Dendritic cell treated with granulocyte-macrophage colony-stimulating factor and Interleukin-4, amounts not matched to agents 40 ng/mL and 50 ng/mL, for 4 days (primary cell): ENCODE measurements around the gene METTL9.
"Not testable (repeated sequence)": the region's sequence is repeated elsewhere in the genome, so short reads cannot be mapped to it uniquely, and the experiment has no call there.

Experiments used
- H3K27ac Mint-ChIP-seq: one replicate; pipeline ENCODE4 v1.8.0; 2022; ENCODE audit warnings: mild to moderate bottlenecking, mixed read lengths
- H3K27me3 Mint-ChIP-seq: one replicate; pipeline ENCODE4 v1.8.0; 2022; ENCODE audit warnings: mild to moderate bottlenecking, mixed read lengths
- H3K36me3 Mint-ChIP-seq: one replicate; pipeline ENCODE4 v1.8.0; 2022; ENCODE audit warnings: low read depth, mixed read lengths
- H3K4me1 Mint-ChIP-seq: one replicate; pipeline ENCODE4 v1.8.0; 2022; ENCODE audit warnings: low read depth, mixed read lengths
- H3K4me3 Mint-ChIP-seq: one replicate; pipeline ENCODE4 v1.8.0; 2022; ENCODE audit warnings: mild to moderate bottlenecking, moderate library complexity, mixed read lengths
- H3K9me3 Mint-ChIP-seq: one replicate; pipeline ENCODE4 v1.8.0; 2022; ENCODE audit warnings: mixed read lengths
- intact Hi-C: fragments of 100-400 bp; cut with micrococcal nuclease; formaldehyde crosslinking; loops from one replicate; pipeline ENCODE4 v1.15.0; 2022

The METTL9 gene

DNA sequence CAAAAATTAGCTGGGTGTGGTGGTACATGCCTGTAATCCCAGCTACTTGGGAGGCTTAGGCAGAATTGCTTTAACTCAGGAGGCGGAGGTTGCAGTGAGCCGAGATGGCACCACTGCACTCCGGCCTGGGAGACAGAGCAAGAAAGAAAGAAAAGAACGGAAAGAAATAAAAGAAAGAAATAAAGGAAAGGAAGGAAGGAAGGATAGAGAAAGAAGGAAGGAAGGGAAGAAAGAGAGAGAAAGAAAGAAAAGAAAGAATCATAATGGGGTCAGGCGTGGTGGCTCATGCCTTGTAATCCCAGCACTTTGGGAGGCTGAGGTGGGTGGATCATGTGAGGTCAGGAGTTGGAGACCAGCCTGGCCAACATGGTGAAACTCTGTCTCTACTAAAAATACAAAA, 10.8 kb upstream of the METTL9 start:
- Mint-ChIP-seq H3K27ac (peak overlapping the region; percentile 30), H3K4me1 (peaks cover 39% of the 10 kb centered on the region)
- intact Hi-C loops, H3K4me3 Mint-ChIP-seq, H3K36me3 Mint-ChIP-seq, H3K27me3 Mint-ChIP-seq, H3K9me3 Mint-ChIP-seq: not testable (repeated sequence)

- intact Hi-C loops, result no loop called here
- no peaks in the 10 kb centered on the region for H3K27me3 Mint-ChIP-seq
- peaks cover 36% of the 10 kb centered on the region for H3K4me1 Mint-ChIP-seq
- no peaks in the 10 kb centered on the region for H3K9me3 Mint-ChIP-seq
- H3K27ac Mint-ChIP-seq, result peak overlapping the region; percentile 59
- no peaks in the 10 kb centered on the region for H3K36me3 Mint-ChIP-seq
- no peak overlapping the region for H3K4me3 Mint-ChIP-seq
Observed at GRCh38 chr16:21589551-21589950, 9.8 kb upstream of the METTL9 start.

GRCh38 chr16:21590287-21590686, 9.1 kb upstream of the METTL9 start:
- H3K9me3 Mint-ChIP-seq, result no peaks in the 10 kb centered on the region
- no peaks in the 10 kb centered on the region for H3K36me3 Mint-ChIP-seq
- intact Hi-C loops, result no loop called here
- peaks cover 36% of the 10 kb centered on the region for H3K4me1 Mint-ChIP-seq
- no peak overlapping the region for H3K4me3 Mint-ChIP-seq
- no peaks in the 10 kb centered on the region for H3K27me3 Mint-ChIP-seq
- peak overlapping the region; percentile 59 for H3K27ac Mint-ChIP-seq

DNA sequence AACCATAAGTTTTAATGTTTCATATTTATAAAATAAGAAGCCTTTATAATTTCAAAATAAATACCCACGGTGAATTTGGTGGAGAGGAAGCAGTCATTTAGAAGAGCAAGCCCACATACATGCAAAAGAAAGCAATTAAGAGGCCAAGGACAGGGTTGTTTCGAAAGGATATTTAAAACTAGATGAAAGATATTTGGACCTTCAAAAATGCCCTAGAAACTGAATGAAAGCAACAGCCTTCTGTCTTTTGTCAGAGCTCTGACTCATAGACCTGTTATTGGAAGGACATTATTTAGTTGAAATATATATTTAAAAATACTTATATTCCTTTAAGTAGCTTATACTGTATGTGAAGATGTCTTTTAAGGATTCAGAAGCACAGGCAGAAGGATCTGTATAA, 8.6 kb upstream of the METTL9 start:
- no peaks in the 10 kb centered on the region for H3K36me3 Mint-ChIP-seq
- H3K27me3 Mint-ChIP-seq, result no peaks in the 10 kb centered on the region
- peaks cover 36% of the 10 kb centered on the region for H3K4me1 Mint-ChIP-seq
- no peak overlapping the region for H3K27ac Mint-ChIP-seq
- no peak overlapping the region for H3K4me3 Mint-ChIP-seq
- H3K9me3 Mint-ChIP-seq, result no peaks in the 10 kb centered on the region
- intact Hi-C loops, result no loop called here

DNA sequence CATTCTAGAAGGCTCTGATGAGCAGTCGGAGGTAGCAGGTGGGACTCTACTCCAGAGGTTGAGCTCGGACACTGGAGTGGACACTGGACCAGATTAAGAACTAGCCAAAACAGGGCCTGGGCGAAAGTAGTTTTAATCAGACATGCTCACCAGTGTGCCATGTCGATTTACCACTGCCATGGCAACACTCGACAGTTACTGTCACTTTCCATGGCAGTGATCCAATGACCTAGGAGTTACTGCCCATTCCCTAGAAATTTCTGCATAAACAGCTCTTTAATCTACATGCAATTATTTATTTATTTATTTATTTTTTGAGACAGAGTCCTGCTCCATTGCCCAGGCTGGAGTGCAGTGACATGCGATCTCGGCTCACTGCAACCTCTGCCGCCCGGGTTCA, 7.2 kb upstream of the METTL9 start:
- H3K9me3 Mint-ChIP-seq, result no peaks in the 10 kb centered on the region
- intact Hi-C loops, result no loop called here
- no peaks in the 10 kb centered on the region for H3K27me3 Mint-ChIP-seq
- H3K36me3 Mint-ChIP-seq, result no peaks in the 10 kb centered on the region
- peaks cover 36% of the 10 kb centered on the region for H3K4me1 Mint-ChIP-seq
- H3K4me3 Mint-ChIP-seq, result no peak overlapping the region
- no peak overlapping the region for H3K27ac Mint-ChIP-seq

DNA sequence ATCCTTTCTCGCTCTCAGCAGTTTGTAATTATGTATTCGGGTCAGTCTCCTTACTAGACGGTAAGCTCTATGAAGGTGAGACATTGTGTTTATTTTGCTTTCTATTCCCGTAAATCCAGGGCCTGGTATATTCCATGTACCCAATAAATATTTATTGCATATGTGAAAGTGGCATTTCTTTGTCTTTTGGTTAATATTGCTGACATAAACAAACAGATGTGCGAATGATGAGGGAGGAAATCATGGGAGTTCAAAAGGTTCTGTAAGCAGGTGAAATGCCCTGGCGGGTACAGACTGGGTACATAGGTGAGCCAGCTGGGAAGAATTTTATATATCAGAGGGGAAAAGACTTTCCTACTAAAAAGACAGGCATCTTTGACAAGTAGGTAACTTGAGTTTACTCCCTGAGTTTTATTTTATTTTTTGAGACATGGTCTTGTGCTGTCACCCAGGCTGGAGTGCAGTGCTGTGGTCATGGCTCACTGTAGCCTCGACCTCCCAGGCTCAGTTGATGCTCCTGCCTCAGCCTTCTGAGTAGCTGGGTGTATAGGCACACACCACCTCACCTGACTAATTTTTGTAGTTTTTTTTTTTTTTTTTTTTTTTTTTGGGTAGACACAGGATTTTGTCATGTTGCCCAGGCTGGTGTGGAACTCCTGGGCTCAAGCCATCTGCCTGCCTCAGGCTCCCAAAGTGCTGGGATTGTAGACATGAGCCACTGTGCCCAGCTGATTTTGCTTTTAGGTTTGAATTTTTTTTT, 5.7 kb upstream of the METTL9 start:
- H3K27me3 Mint-ChIP-seq, result no peaks in the 10 kb centered on the region
- peaks cover 41% of the 10 kb centered on the region for H3K4me1 Mint-ChIP-seq
- no peaks in the 10 kb centered on the region for H3K36me3 Mint-ChIP-seq
- H3K27ac Mint-ChIP-seq, result no peak overlapping the region
- no peak overlapping the region for H3K4me3 Mint-ChIP-seq
- H3K9me3 Mint-ChIP-seq, result no peaks in the 10 kb centered on the region
- intact Hi-C loops, result no loop called here

- Mint-ChIP-seq H3K9me3 (no peaks in the 10 kb centered on the region), H3K4me3 (peak overlapping the region; percentile 55), H3K4me1 (peaks cover 50% of the 10 kb centered on the region), H3K27ac (peak overlapping the region; percentile 95), H3K27me3 (no peaks in the 10 kb centered on the region), H3K36me3 (peaks cover 7% of the 10 kb centered on the region)
- intact Hi-C loops, result loop anchor here (2.0 to 5.0 kb wide), 2 partner anchors 53 to 595 kb away; no protein-coding TSS in a partner anchor
Observed at GRCh38 chr16:21597561-21598030, 1.8 kb upstream of the METTL9 start.

- Mint-ChIP-seq H3K9me3 (no peaks in the 10 kb centered on the region), H3K4me1 (peaks cover 50% of the 10 kb centered on the region), H3K27me3 (no peaks in the 10 kb centered on the region), H3K36me3 (peaks cover 7% of the 10 kb centered on the region), H3K4me3 (peak overlapping the region; percentile 79), H3K27ac (peak overlapping the region; percentile 95)
- intact Hi-C loops, result loop anchor here (2.0 to 5.0 kb wide), 2 partner anchors 53 to 594 kb away; no protein-coding TSS in a partner anchor
Observed at GRCh38 chr16:21598206-21598605, 1.2 kb upstream of the METTL9 start.

DNA sequence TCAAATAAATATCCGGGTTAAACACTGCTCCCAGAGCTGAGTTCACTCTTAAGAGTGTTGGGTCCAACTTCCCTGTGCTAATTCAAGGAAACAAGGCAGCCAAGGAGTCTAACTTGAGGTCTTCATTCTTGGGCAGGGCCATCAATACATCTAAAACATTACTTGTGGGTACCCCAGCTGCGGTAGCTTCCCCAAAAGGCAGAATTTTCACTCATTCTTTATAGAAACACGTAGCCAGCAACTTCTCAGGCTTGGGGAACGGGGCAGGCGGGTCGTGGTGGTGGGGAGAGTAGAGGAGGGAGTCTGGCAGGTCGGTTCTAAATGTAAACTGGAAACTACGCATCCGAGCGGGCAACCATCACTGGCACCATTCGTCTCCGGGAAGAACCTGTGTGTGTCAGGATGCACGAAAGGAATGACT, 666 bp upstream of the METTL9 start:
- intact Hi-C loops, result loop anchor here (2.0 to 5.0 kb wide), 2 partner anchors 52 to 594 kb away; no protein-coding TSS in a partner anchor
- peaks cover 50% of the 10 kb centered on the region for H3K4me1 Mint-ChIP-seq
- peak overlapping the region; percentile 79 for H3K4me3 Mint-ChIP-seq
- H3K27me3 Mint-ChIP-seq, result no peaks in the 10 kb centered on the region
- peak overlapping the region; percentile 95 for H3K27ac Mint-ChIP-seq
- peaks cover 7% of the 10 kb centered on the region for H3K36me3 Mint-ChIP-seq
- no peaks in the 10 kb centered on the region for H3K9me3 Mint-ChIP-seq

- intact Hi-C loops, result no loop called here
- Mint-ChIP-seq H3K4me3 (peak overlapping the region; percentile 91), H3K36me3 (peaks cover 7% of the 10 kb centered on the region), H3K9me3 (no peaks in the 10 kb centered on the region), H3K27me3 (no peaks in the 10 kb centered on the region), H3K27ac (peak overlapping the region; percentile 95), H3K4me1 (peaks cover 64% of the 10 kb centered on the region)
Observed at GRCh38 chr16:21600031-21600773, 825 bp downstream of the METTL9 start.

- H3K27ac Mint-ChIP-seq, result peak overlapping the region; percentile 15
- H3K36me3 Mint-ChIP-seq, result peaks cover 7% of the 10 kb centered on the region
- H3K4me3 Mint-ChIP-seq, result no peak overlapping the region
- no peaks in the 10 kb centered on the region for H3K9me3 Mint-ChIP-seq
- H3K27me3 Mint-ChIP-seq, result no peaks in the 10 kb centered on the region
- intact Hi-C loops, result no loop called here
- H3K4me1 Mint-ChIP-seq, result peaks cover 78% of the 10 kb centered on the region
Observed at GRCh38 chr16:21602785-21603184, 3.4 kb downstream of the METTL9 start.

DNA sequence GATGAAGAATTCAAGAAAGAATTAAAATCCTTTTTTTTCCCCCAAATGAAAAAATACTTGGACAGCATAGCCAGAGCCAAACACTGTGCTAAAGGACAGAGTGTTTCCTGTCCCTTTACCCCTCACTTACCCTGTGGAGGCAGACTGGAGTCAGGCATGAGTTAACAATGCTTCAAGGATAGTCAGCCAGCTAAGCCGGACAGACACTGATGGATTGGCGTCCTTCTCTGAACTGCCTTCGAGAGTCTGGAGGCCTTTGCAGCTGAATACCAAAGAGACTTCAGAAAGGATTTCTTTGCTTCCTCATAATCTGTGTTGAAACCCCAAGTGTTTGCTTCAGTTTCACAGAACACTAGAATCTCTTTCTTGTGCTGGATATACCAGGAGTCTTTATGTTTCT, 4.6 kb downstream of the METTL9 start:
- Mint-ChIP-seq H3K27ac (peak overlapping the region; percentile 74), H3K27me3 (no peaks in the 10 kb centered on the region), H3K4me3 (peak overlapping the region; percentile 49), H3K36me3 (peaks cover 7% of the 10 kb centered on the region), H3K4me1 (peaks cover 78% of the 10 kb centered on the region), H3K9me3 (no peaks in the 10 kb centered on the region)
- intact Hi-C loops, result loop anchor here (2.0 kb wide), 1 partner anchor 15 kb away; no protein-coding TSS in a partner anchor

DNA sequence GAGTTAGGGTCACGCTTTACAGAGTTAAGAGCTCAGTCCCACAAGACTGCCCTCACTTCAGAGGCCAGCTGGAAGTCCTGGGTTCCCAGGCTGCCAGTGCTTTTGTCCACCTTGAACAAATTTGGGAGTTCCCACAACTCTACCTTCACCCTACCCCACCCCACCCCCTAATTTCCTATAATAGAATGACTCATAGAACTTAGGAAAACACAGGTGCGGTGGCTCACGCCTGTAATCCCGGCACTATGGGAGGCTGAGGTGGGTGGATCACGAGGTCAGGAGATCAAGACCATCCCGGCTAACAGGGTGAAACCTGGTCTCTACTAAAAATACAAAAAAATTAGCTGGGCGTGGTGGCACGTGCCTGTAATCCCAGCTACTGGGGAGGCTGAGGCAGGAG, 6.5 kb downstream of the METTL9 start:
- intact Hi-C loops, result loop anchor here (2.0 to 5.0 kb wide), 2 partner anchors 13 to 36 kb away; no protein-coding TSS in a partner anchor
- Mint-ChIP-seq H3K4me1 (peaks cover 89% of the 10 kb centered on the region), H3K27ac (peak overlapping the region; percentile 61)
- not testable (repeated sequence) for H3K9me3 Mint-ChIP-seq, H3K27me3 Mint-ChIP-seq, H3K36me3 Mint-ChIP-seq, H3K4me3 Mint-ChIP-seq
